ENCODE measurements around the gene ZBTB2.
"Not testable (repeated sequence)": the region's sequence is repeated elsewhere in the genome, so short reads cannot be mapped to it uniquely, and the experiment has no call there.

Gene ZBTB2

DNA sequence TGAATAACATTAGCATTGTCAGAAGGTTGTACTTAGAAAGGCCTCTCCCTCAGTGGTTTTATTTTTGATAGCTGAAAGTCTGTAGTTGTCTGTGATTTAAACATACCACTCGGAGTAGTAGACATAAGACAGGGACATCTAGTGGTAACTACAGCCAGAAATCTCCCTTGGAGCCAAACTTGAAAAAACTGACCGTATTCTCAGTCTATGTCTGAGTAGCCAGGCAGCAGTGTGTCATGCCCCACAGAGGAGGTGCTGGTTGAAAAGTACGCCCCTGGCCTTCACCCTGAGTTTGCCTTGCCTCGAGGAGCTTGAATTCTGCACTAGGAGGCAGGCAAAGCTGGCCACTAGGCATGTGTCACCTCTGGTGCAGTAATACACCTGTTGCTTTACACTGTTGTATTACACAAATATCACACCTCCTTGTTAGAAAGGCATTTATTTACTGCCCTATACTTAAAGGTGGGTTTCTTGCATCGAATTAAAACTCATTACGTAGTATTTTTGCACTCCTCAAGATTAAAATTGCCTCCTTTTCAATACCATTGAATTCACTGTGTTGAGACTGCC, 20.8 kb downstream of the ZBTB2 start:
- no peak for DNase-seq (ENCODE audit: low read depth in 2 of 2)

DNA sequence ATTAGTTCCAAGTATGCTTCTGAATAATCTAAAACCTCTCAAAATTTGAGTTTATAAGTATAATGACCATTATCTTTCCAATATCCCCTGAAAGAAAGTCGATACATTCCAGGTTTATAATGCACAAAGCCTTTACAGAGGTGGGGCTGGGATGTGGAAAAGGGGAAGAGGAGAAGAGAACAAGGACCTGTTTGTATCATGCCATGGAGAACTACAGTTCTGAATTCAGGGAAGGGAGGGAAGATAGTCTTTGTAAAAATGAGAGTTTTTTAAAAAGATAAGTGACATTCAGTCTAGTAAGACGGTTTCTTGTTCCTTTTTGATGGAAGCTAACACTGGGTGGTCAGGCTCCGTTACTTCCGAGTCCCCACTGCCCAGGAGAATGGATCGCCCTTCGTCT, 26.1 kb downstream of the ZBTB2 start:
- no peak for DNase-seq (ENCODE audit: low read depth in 2 of 2)

DNA sequence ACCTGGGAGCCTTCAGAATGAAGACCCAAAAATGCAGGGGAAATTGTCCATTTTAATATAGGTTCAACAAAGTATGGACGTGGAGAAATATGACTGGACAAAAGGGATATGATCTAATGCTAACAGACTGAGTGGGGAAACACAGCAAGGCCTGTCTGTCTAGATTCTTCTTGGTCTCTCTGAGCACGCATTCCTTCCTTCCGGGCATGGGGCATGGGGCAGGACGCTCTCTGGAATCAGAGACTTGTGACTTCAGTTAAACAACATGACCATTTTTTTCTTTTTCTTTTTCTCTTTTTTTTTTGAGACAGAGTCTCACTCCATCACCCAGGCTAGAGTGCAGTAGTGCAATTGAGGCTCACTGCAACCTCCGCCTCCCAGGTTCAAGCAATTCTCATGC, 31.9 kb downstream of the ZBTB2 start:
- DNase-seq (ENCODE audit: low read depth in 2 of 2), result no peak

DNA sequence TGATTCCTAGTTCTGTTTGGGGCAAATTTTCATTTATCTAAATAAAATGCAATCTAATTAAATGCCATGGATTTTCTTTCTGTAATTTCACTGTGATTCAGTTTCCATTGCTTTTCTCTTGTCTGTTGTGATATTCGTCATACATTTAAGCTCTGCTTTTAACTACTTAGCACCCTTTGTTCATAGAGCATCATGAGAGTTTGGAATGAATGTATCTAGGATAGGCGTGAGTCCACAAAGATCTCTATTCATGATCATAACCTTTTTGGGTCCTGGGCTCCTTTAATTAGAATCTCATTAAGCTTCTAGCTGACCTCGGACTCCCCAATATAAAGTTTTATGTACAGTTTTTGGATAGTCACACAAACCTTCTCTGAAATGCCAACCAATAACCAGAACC, 32.9 kb downstream of the ZBTB2 start:
- DNase-seq (ENCODE audit: low read depth in 2 of 2), result no peak

DNA sequence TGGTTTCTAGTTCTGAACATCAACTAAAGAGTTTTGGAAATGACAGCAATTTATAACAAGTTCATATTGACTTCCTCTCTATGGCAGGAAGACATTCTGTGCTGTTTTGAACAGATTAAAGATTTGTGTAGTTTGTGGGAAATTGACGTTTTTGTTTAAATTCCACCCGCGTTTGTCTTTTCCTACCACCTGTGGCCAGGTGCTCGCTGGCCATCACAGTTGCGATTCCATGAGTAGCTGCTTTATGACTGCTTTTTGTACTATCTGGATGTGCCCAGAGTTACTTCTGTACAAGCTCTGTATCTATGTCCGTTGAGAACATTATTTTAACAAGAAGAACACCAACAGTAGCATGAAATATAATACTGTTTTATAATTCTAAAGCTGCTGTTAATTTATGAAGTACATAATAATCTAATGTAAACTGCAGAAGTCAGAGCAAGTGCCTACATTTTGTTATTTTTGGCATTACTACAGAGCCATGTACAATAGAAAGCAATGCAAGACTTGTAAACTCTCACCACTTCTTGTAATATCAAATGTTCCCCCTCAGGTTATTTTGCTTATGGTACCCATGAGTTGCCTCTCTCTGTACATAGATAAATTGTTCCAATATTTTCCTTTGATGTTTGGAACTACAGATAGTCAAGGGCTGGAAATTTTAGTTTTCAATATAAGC, 33.5 kb downstream of the ZBTB2 start:
- DNase-seq (ENCODE audit: low read depth in 2 of 2), result no peak

DNA sequence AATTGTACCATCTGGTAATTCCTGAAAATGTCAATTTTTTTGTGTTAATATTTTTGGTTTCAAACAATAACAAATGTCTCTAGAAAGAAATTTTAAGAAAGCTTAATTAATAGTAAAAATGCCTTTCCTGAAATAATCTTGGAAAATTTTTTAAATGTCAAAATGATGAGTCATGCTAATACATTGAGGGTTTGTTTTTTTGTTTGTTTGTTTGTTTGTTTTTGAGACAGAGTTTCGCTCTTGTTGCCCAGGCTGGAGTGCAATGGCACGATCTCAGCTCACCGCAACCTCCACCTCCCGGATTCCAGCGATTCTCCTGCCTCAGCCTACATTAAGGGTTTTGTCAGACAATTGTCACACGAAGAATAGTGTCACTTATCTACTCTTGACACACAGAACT, 34.4 kb downstream of the ZBTB2 start:
- not testable (repeated sequence) for DNase-seq (ENCODE audit: low read depth in 2 of 2)

DNA sequence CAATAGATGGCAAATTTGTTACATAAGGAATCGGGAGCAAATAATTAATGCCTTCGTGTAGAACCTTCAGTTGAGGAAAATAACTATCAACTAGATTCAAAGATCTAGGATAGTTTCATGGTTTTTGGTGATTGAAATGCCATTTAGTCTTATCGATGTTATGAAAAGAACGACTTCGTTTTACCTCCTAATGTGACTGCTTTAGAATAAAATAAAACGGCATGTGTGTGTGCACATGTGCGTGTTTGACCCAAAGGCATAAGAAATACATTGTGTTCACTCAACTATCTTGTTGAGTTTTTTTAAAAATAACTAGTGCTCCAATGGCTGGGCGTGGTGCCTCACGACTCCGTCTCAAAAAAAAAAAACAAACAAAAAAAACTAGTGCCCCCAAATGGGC, 37.6 kb downstream of the ZBTB2 start:
- DNase-seq (ENCODE audit: low read depth in 2 of 2), result no peak

DNA sequence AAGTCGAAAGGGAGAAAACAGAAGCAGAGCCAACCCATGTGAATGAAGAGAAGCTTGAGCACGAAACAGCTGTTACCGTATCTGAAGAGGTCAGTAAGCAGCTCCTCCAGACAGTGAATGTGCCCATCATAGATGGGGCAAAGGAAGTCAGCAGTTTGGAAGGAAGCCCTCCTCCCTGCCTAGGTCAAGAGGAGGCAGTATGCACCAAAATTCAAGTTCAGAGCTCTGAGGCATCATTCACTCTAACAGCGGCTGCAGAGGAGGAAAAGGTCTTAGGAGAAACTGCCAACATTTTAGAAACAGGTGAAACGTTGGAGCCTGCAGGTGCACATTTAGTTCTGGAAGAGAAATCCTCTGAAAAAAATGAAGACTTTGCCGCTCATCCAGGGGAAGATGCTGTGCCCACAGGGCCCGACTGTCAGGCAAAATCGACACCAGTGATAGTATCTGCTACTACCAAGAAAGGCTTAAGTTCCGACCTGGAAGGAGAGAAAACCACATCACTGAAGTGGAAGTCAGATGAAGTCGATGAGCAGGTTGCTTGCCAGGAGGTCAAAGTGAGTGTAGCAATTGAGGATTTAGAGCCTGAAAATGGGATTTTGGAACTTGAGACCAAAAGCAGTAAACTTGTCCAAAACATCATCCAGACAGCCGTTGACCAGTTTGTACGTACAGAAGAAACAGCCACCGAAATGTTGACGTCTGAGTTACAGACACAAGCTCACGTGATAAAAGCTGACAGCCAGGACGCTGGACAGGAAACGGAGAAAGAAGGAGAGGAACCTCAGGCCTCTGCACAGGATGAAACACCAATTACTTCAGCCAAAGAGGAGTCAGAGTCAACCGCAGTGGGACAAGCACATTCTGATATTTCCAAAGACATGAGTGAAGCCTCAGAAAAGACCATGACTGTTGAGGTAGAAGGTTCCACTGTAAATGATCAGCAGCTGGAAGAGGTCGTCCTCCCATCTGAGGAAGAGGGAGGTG, 38.7 kb downstream of the ZBTB2 start:
- DNase-seq (ENCODE audit: low read depth in 2 of 2), result no peak

DNA sequence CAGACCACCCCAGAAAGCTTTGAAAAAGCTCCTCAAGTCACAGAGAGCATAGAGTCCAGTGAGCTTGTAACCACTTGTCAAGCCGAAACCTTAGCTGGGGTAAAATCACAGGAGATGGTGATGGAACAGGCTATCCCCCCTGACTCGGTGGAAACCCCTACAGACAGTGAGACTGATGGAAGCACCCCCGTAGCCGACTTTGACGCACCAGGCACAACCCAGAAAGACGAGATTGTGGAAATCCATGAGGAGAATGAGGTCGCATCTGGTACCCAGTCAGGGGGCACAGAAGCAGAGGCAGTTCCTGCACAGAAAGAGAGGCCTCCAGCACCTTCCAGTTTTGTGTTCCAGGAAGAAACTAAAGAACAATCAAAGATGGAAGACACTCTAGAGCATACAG, 39.6 kb downstream of the ZBTB2 start:
- DNase-seq (ENCODE audit: low read depth in 2 of 2), result no peak

DNA sequence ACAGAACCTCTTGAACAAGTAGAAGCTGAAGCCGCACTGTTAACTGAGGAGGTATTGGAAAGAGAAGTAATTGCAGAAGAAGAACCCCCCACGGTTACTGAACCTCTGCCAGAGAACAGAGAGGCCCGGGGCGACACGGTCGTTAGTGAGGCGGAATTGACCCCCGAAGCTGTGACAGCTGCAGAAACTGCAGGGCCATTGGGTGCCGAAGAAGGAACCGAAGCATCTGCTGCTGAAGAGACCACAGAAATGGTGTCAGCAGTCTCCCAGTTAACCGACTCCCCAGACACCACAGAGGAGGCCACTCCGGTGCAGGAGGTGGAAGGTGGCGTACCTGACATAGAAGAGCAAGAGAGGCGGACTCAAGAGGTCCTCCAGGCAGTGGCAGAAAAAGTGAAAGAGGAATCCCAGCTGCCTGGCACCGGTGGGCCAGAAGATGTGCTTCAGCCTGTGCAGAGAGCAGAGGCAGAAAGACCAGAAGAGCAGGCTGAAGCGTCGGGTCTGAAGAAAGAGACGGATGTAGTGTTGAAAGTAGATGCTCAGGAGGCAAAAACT, 40.1 kb downstream of the ZBTB2 start:
- DNase-seq (ENCODE audit: low read depth in 2 of 2), result no peak

DNA sequence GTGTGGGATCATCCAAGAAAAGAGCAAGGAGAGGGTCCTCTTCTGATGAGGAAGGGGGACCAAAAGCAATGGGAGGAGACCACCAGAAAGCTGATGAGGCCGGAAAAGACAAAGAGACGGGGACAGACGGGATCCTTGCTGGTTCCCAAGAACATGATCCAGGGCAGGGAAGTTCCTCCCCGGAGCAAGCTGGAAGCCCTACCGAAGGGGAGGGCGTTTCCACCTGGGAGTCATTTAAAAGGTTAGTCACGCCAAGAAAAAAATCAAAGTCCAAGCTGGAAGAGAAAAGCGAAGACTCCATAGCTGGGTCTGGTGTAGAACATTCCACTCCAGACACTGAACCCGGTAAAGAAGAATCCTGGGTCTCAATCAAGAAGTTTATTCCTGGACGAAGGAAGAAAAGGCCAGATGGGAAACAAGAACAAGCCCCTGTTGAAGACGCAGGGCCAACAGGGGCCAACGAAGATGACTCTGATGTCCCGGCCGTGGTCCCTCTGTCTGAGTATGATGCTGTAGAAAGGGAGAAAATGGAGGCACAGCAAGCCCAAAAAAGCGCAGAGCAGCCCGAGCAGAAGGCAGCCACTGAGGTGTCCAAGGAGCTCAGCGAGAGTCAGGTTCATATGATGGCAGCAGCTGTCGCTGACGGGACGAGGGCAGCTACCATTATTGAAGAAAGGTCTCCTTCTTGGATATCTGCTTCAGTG, 40.8 kb downstream of the ZBTB2 start:
- DNase-seq (ENCODE audit: low read depth in 2 of 2), result no peak

DNA sequence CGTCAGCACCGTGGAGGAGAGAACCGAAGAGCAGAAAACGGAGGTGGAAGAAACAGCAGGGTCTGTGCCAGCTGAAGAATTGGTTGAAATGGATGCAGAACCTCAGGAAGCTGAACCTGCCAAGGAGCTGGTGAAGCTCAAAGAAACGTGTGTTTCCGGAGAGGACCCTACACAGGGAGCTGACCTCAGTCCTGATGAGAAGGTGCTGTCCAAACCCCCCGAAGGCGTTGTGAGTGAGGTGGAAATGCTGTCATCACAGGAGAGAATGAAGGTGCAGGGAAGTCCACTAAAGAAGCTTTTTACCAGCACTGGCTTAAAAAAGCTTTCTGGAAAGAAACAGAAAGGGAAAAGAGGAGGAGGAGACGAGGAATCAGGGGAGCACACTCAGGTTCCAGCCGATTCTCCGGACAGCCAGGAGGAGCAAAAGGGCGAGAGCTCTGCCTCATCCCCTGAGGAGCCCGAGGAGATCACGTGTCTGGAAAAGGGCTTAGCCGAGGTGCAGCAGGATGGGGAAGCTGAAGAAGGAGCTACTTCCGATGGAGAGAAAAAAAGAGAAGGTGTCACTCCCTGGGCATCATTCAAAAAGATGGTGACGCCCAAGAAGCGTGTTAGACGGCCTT, 41.6 kb downstream of the ZBTB2 start:
- DNase-seq (ENCODE audit: low read depth in 2 of 2), result no peak

DNA sequence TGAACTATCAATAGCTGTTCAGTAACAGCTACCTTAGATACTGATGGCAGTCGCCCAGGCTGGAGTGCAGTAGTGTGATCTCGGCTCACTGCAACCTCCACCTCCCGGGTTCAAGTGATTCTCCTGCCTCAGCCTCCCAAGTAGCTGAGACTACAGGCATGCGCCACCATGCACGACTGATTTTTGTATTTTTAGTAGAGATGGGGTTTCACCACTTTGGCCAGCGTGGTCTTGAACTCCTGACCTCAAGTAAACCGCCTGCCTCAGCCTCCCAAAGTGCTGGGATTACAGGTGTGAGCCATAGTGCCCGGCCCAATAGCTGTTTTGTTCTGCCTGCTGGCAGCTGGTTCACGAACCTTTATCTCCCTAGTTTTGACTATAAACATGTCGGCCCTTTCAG, 48.6 kb downstream of the ZBTB2 start:
- DNase-seq (ENCODE audit: low read depth in 2 of 2), result not testable (repeated sequence)

DNA sequence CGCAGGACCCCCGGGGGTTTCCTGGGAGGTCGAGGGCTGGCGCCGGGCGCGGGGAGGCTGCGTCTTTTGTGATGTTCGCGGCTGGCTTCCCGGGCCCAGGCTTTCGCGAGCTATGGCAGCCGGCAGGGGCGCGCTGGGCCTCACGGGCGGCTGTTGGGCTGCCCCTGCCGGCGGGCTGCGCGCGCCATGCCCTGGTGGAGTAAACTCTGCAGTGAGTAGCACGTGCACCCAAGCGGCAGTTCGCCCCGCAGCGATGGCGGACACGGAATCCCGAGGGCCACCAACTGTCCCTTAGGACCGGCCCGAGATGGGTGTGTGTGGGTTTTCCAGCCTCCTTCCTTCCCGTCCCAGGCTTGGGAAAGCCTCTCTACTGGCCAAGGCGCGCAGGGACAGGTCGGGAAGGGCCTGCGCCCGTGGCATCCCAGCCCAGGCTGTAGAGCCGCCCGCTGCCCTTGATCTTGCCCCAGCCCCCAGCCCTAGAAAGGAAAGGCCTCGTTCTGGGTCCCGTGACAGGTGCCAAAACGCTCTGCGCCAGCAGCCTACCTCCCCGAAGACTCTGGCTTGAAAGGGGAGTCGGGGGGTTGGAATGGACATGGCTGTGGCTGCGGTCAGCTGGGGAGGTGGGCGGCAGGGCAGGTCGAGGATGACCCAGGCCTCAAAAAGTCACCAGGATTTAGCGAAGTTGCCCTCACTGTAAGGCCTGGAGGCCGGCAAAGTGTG, 49.7 kb downstream of the ZBTB2 start:
- DNase-seq (ENCODE audit: low read depth in 2 of 2), result no peak

DNA sequence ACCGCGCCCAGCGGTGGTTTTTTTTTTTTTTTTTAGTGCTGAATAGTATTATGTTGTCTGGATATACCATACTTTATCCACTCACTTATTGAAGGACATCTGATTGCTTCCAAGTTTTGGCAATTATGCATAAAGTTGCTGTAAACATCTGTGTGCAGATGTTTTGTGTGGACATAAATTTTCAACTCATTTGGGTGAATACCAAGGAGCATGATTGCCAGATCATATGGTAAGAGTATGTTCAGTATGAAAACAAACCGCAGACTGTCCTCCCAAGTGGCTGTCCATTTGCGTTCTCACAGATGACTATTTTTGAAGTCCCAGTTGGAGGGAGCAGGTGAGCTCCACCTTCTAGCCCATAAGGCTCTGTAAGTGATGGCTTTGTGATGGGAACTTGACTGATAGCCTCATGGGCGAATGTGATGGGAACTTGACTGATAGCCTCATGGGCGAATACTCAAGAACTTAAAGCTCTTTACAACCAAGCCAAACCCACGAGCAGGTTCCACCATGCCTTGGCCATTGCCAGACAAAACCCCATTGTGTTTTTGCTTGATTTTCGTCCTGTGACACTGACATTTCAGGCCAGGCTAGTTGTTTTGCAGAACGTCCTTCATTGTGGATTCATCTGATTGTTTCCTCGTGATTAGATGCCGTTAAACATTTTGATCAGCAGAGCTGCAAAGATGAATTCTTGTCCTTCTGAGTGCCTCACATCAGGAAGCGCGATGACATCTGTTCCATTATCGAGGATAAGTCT, 51.0 kb downstream of the ZBTB2 start:
- no peak for DNase-seq (ENCODE audit: low read depth in 2 of 2)

DNA sequence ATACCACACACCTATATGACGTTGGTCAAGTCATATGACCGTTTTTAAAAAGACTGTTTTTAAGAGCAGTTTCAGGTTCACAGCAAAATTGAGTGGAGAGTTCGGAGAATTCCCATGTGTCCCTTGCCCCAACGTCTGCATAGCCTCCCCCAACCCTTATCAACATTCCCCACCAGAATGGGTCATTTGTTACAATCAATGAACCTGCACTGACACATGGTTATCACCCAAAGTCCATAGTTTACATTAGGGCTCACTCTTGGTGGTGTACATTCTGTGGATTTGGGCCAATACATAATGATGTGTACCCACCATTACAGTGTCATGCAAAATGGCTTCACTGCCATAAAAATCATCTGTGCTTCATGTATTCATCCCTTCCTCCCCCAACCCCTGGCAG, 52.0 kb downstream of the ZBTB2 start:
- no peak for DNase-seq (ENCODE audit: low read depth in 2 of 2)

DNA sequence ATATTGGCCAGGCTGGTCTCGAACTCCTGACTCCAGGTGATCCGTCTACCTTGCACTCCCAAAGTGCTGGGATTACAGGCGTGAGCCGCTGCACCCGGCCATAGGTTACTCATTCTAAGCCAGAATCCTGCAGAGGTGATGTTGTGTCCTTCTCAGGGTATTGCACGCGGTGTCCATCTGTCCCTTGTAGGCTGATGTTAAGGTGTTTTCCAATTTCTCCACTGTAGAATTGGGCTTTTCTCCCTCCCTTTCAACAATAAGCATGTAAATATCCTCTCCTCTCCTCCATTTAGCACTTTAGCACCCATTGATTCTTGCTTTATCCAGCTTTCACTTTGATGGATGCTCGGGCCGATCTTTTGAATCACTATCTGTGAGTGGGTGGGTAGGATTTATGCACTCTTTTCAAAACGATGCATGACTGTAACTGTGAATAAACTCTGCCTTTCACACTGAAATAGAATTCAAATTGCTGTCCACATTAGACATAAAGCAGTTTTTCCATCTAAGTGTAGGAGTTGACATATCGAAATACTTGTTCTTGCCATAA, 52.6 kb downstream of the ZBTB2 start:
- DNase-seq (ENCODE audit: low read depth in 2 of 2), result no peak

DNA sequence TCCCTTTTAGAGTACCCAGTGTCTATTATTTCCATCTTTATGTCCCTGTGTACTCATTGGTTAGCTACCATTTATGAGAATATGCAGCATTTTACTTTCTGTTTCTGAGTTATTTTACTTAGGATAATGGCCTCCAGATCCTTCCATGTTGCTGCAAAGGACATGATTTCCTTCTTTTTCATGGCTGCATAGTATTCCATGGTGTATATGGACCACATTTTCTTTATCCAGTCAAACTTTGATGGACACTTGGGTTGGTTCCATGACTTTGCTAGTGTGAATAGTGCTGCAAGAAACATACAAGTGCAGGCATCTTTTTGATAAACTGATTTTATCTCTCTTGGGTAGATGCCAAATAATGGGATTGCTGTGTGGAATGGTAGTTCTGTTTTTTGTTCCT, 55.4 kb downstream of the ZBTB2 start:
- no peak for DNase-seq (ENCODE audit: low read depth in 2 of 2)

DNA sequence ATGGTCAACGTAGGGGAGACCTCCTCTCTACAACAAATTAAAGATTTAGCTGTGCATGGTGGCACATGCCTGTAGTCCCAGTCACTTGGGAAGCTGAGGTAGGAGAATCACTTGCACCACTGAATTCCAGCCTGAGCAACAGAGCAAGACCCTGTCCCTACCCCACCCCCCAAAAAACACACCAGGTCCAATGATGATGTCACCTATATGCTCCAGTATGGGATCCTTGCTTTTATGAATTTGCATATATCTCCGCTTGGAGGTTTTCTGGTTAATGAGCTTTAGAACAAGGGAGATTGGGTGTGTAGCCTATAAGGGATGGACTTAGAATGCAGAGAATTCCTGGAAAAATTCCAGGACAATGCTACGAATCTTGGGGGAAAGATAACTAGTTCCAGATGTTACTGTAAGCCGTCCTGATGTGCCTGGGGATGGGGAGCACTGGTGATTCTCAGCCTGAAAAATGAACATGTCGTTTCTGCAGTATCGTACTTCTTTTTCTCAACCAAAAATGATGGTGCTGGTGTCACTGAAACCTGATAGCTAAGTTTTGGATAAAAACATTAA, 61.1 kb downstream of the ZBTB2 start:
- no peak for DNase-seq (ENCODE audit: low read depth in 2 of 2)
